ENCODE measurements around the gene ARL6IP4.
"Not testable (repeated sequence)": the region's sequence is repeated elsewhere in the genome, so short reads cannot be mapped to it uniquely, and the experiment has no call there.

The ARL6IP4 gene

GRCh38 chr12:122980183-122981035 is at the start of gene ARL6IP4:
TSS of gene ARL6IP4 (plus strand) at chr12:122980681. CDS start at chr12:122981140, 459 bp downstream.
- peak within 1 kb of the TSS; percentile 88 for H3K9ac ChIP-seq (ENCODE audit: low read depth, low read length)
- peak within 1 kb of the TSS; percentile 87 for H3K4me3 ChIP-seq (ENCODE audit: low read length)
- H3K27me3 ChIP-seq (ENCODE audit: insufficient read depth, low read length) = no peaks in the 10 kb centered on the region; the same call in 1 of the 2 replicates
- no peaks in the 10 kb centered on the region for H3K9me3 ChIP-seq (ENCODE audit: insufficient read depth, low read depth, low read length)
- peaks cover 22% of the 10 kb centered on the region; the same call in 1 of the 2 replicates for H3K36me3 ChIP-seq (ENCODE audit: insufficient read depth, low read depth, low read length)
- H3K4me1 ChIP-seq (ENCODE audit: insufficient read depth, low read length) = no peaks in the 10 kb centered on the region
- peak within 1 kb of the TSS; percentile 67 for H3K27ac ChIP-seq (ENCODE audit: low read length)

GRCh38 chr12:122932207-122932606 is 48.3 kb upstream of the ARL6IP4 start:
- Histone ChIP-seq H3K27me3 (ENCODE audit: insufficient read depth, low read length) (no peaks in the 10 kb centered on the region), H3K4me3 (ENCODE audit: low read length) (no peak overlapping the region), H3K27ac (ENCODE audit: low read length) (no peak overlapping the region), H3K9ac (ENCODE audit: low read depth, low read length) (no peak overlapping the region), H3K4me1 (ENCODE audit: insufficient read depth, low read length) (no peaks in the 10 kb centered on the region), H3K9me3 (ENCODE audit: insufficient read depth, low read depth, low read length) (no peaks in the 10 kb centered on the region), H3K36me3 (ENCODE audit: insufficient read depth, low read depth, low read length) (no peaks in the 10 kb centered on the region)

- H3K36me3 ChIP-seq (ENCODE audit: insufficient read depth, low read depth, low read length) = no peaks in the 10 kb centered on the region
- H3K4me1 ChIP-seq (ENCODE audit: insufficient read depth, low read length) = no peaks in the 10 kb centered on the region
- no peaks in the 10 kb centered on the region for H3K27me3 ChIP-seq (ENCODE audit: insufficient read depth, low read length)
- H3K27ac ChIP-seq (ENCODE audit: low read length) = no peak overlapping the region
- H3K9ac ChIP-seq (ENCODE audit: low read depth, low read length) = no peak overlapping the region
- no peaks in the 10 kb centered on the region for H3K9me3 ChIP-seq (ENCODE audit: insufficient read depth, low read depth, low read length)
- no peak overlapping the region for H3K4me3 ChIP-seq (ENCODE audit: low read length)
Observed at GRCh38 chr12:122934722-122935121, 45.8 kb upstream of the ARL6IP4 start.

GRCh38 chr12:122935318-122935717 is 45.2 kb upstream of the ARL6IP4 start:
- Histone ChIP-seq H3K9me3 (ENCODE audit: insufficient read depth, low read depth, low read length) (no peaks in the 10 kb centered on the region), H3K27me3 (ENCODE audit: insufficient read depth, low read length) (no peaks in the 10 kb centered on the region), H3K4me3 (ENCODE audit: low read length) (no peak overlapping the region), H3K9ac (ENCODE audit: low read depth, low read length) (no peak overlapping the region), H3K4me1 (ENCODE audit: insufficient read depth, low read length) (no peaks in the 10 kb centered on the region), H3K36me3 (ENCODE audit: insufficient read depth, low read depth, low read length) (no peaks in the 10 kb centered on the region), H3K27ac (ENCODE audit: low read length) (no peak overlapping the region)

GRCh38 chr12:122937622-122938091 is 42.8 kb upstream of the ARL6IP4 start:
- Histone ChIP-seq H3K9me3 (ENCODE audit: insufficient read depth, low read depth, low read length) (no peaks in the 10 kb centered on the region), H3K27ac (ENCODE audit: low read length) (no peak overlapping the region), H3K9ac (ENCODE audit: low read depth, low read length) (no peak overlapping the region), H3K27me3 (ENCODE audit: insufficient read depth, low read length) (no peaks in the 10 kb centered on the region), H3K4me3 (ENCODE audit: low read length) (no peak overlapping the region), H3K36me3 (ENCODE audit: insufficient read depth, low read depth, low read length) (no peaks in the 10 kb centered on the region), H3K4me1 (ENCODE audit: insufficient read depth, low read length) (no peaks in the 10 kb centered on the region)

- H3K9me3 ChIP-seq (ENCODE audit: insufficient read depth, low read depth, low read length) = no peaks in the 10 kb centered on the region
- H3K4me1 ChIP-seq (ENCODE audit: insufficient read depth, low read length) = no peaks in the 10 kb centered on the region
- no peak overlapping the region for H3K4me3 ChIP-seq (ENCODE audit: low read length)
- no peaks in the 10 kb centered on the region for H3K36me3 ChIP-seq (ENCODE audit: insufficient read depth, low read depth, low read length)
- H3K27me3 ChIP-seq (ENCODE audit: insufficient read depth, low read length) = no peaks in the 10 kb centered on the region
- H3K9ac ChIP-seq (ENCODE audit: low read depth, low read length) = no peak overlapping the region
- no peak overlapping the region for H3K27ac ChIP-seq (ENCODE audit: low read length)
Observed at GRCh38 chr12:122939125-122939524, 41.4 kb upstream of the ARL6IP4 start.

GRCh38 chr12:122941351-122941750 is 39.1 kb upstream of the ARL6IP4 start:
- not testable (repeated sequence) for H3K9me3 ChIP-seq (ENCODE audit: insufficient read depth, low read depth, low read length); H3K4me1 ChIP-seq (ENCODE audit: insufficient read depth, low read length); H3K36me3 ChIP-seq (ENCODE audit: insufficient read depth, low read depth, low read length); H3K27ac ChIP-seq (ENCODE audit: low read length); H3K9ac ChIP-seq (ENCODE audit: low read depth, low read length); H3K27me3 ChIP-seq (ENCODE audit: insufficient read depth, low read length); H3K4me3 ChIP-seq (ENCODE audit: low read length)

GRCh38 chr12:122942637-122943036 is 37.8 kb upstream of the ARL6IP4 start:
- H3K27ac ChIP-seq (ENCODE audit: low read length) = no peak overlapping the region
- H3K36me3 ChIP-seq (ENCODE audit: insufficient read depth, low read depth, low read length) = no peaks in the 10 kb centered on the region
- H3K9me3 ChIP-seq (ENCODE audit: insufficient read depth, low read depth, low read length) = no peaks in the 10 kb centered on the region
- no peak overlapping the region for H3K4me3 ChIP-seq (ENCODE audit: low read length)
- no peaks in the 10 kb centered on the region for H3K4me1 ChIP-seq (ENCODE audit: insufficient read depth, low read length)
- H3K9ac ChIP-seq (ENCODE audit: low read depth, low read length) = no peak overlapping the region
- H3K27me3 ChIP-seq (ENCODE audit: insufficient read depth, low read length) = no peaks in the 10 kb centered on the region

- no peak overlapping the region for H3K27ac ChIP-seq (ENCODE audit: low read length)
- no peaks in the 10 kb centered on the region for H3K4me1 ChIP-seq (ENCODE audit: insufficient read depth, low read length)
- no peaks in the 10 kb centered on the region for H3K27me3 ChIP-seq (ENCODE audit: insufficient read depth, low read length)
- H3K9ac ChIP-seq (ENCODE audit: low read depth, low read length) = no peak overlapping the region
- H3K36me3 ChIP-seq (ENCODE audit: insufficient read depth, low read depth, low read length) = no peaks in the 10 kb centered on the region
- H3K4me3 ChIP-seq (ENCODE audit: low read length) = no peak overlapping the region
- H3K9me3 ChIP-seq (ENCODE audit: insufficient read depth, low read depth, low read length) = no peaks in the 10 kb centered on the region
Observed at GRCh38 chr12:122943196-122943595, 37.3 kb upstream of the ARL6IP4 start.

GRCh38 chr12:122944605-122945592 is 35.6 kb upstream of the ARL6IP4 start:
- H3K4me1 ChIP-seq (ENCODE audit: insufficient read depth, low read length) = no peaks in the 10 kb centered on the region
- no peak overlapping the region for H3K9ac ChIP-seq (ENCODE audit: low read depth, low read length)
- no peaks in the 10 kb centered on the region for H3K36me3 ChIP-seq (ENCODE audit: insufficient read depth, low read depth, low read length)
- no peak overlapping the region for H3K27ac ChIP-seq (ENCODE audit: low read length)
- no peak overlapping the region for H3K4me3 ChIP-seq (ENCODE audit: low read length)
- H3K9me3 ChIP-seq (ENCODE audit: insufficient read depth, low read depth, low read length) = no peaks in the 10 kb centered on the region
- no peaks in the 10 kb centered on the region for H3K27me3 ChIP-seq (ENCODE audit: insufficient read depth, low read length)

- Histone ChIP-seq H3K4me1 (ENCODE audit: insufficient read depth, low read length) (no peaks in the 10 kb centered on the region), H3K9me3 (ENCODE audit: insufficient read depth, low read depth, low read length) (no peaks in the 10 kb centered on the region), H3K4me3 (ENCODE audit: low read length) (no peak overlapping the region), H3K9ac (ENCODE audit: low read depth, low read length) (no peak overlapping the region), H3K27ac (ENCODE audit: low read length) (no peak overlapping the region), H3K36me3 (ENCODE audit: insufficient read depth, low read depth, low read length) (no peaks in the 10 kb centered on the region), H3K27me3 (ENCODE audit: insufficient read depth, low read length) (no peaks in the 10 kb centered on the region)
Observed at GRCh38 chr12:122946690-122947341, 33.7 kb upstream of the ARL6IP4 start.
